Stimulated activated CD8-positive, alpha-beta memory T cell treated with anti-CD3 and anti-CD28 coated beads, Interleukin-7, amount 100 ng/mL, for 48 hours (primary cell): ENCODE measurements around the gene PPP1R12B.
"Not testable (repeated sequence)": the region's sequence is repeated elsewhere in the genome, so short reads cannot be mapped to it uniquely, and the experiment has no call there.

ENCODE experiments used
- DNase-seq, 2 donors: peaks; one replicate each; pipeline ENCODE4 v3.0.0-alpha.2; 2020; ENCODE audit warnings: low read depth in 1 of 2; ENCODE audit errors: extremely low read depth in 1 of 2

The PPP1R12B gene

GRCh38 chr1:202438393-202439174, 90.1 kb downstream of the PPP1R12B start:
- DNase-seq: no peak

- DNase-seq: no peak
Observed at GRCh38 chr1:202439308-202439707, 90.8 kb downstream of the PPP1R12B start.

GRCh38 chr1:202448140-202448539, 99.6 kb downstream of the PPP1R12B start:
- not testable (repeated sequence) for DNase-seq

- DNase-seq: not testable (repeated sequence)
Observed at GRCh38 chr1:202451641-202452040, 103.1 kb downstream of the PPP1R12B start.

GRCh38 chr1:202452508-202452907, 104.0 kb downstream of the PPP1R12B start:
- DNase-seq: no peak

- DNase-seq: not testable (repeated sequence)
Observed at GRCh38 chr1:202456372-202457169, 108.1 kb downstream of the PPP1R12B start.

- not testable (repeated sequence) for DNase-seq
Observed at GRCh38 chr1:202458651-202459050, 110.2 kb downstream of the PPP1R12B start.

GRCh38 chr1:202459470-202460142, 111.1 kb downstream of the PPP1R12B start:
- not testable (repeated sequence) for DNase-seq

GRCh38 chr1:202460143-202460495, 111.6 kb downstream of the PPP1R12B start:
- DNase-seq: not testable (repeated sequence)

- DNase-seq: no peak
Observed at GRCh38 chr1:202462342-202463076, 114.0 kb downstream of the PPP1R12B start.

- DNase-seq: not testable (repeated sequence)
Observed at GRCh38 chr1:202464153-202464742, 115.7 kb downstream of the PPP1R12B start.

- DNase-seq: not testable (repeated sequence)
Observed at GRCh38 chr1:202465644-202466270, 117.3 kb downstream of the PPP1R12B start.

- not testable (repeated sequence) for DNase-seq
Observed at GRCh38 chr1:202466339-202466738, 117.8 kb downstream of the PPP1R12B start.

GRCh38 chr1:202467381-202467780, 118.9 kb downstream of the PPP1R12B start:
- DNase-seq: not testable (repeated sequence)

- not testable (repeated sequence) for DNase-seq
Observed at GRCh38 chr1:202468695-202469094, 120.2 kb downstream of the PPP1R12B start.

- DNase-seq: not testable (repeated sequence)
Observed at GRCh38 chr1:202469123-202469522, 120.6 kb downstream of the PPP1R12B start.

- DNase-seq: no peak
Observed at GRCh38 chr1:202471246-202471645, 122.7 kb downstream of the PPP1R12B start.

- not testable (repeated sequence) for DNase-seq
Observed at GRCh38 chr1:202472347-202473124, 124.0 kb downstream of the PPP1R12B start.
